T-helper 2 cell treated with Interferon-gamma antibody and Interleukin-4, amounts not matched to agents 5 μg/mL and 100 μg/mL, for 36 hours (primary cell): ENCODE data around the gene TLDC2.
A peak's percentile ranks its signal among the peaks of the same experiment; 100 is the strongest.
"Not testable (repeated sequence)": the region's sequence is repeated elsewhere in the genome, so short reads cannot be mapped to it uniquely, and the experiment has no call there.

ENCODE experiments used
- DNase-seq: peaks from one replicate; pipeline ENCODE4 v3.0.0; 2021; ENCODE audit warnings: low spot score
- H3K27ac Mint-ChIP-seq: one replicate; pipeline ENCODE4 v1.8.0; 2021; ENCODE audit warnings: mild to moderate bottlenecking, mixed read lengths
- H3K27me3 Mint-ChIP-seq: one replicate; pipeline ENCODE4 v1.8.0; 2021; ENCODE audit warnings: low read depth, mixed read lengths
- H3K36me3 Mint-ChIP-seq: one replicate; pipeline ENCODE4 v1.8.0; 2021; ENCODE audit warnings: low read depth, mixed read lengths
- H3K4me1 Mint-ChIP-seq: one replicate; pipeline ENCODE4 v1.8.0; 2021; ENCODE audit warnings: low read depth, mixed read lengths
- H3K4me3 Mint-ChIP-seq: one replicate; pipeline ENCODE4 v1.8.0; 2022; ENCODE audit warnings: mild to moderate bottlenecking, moderate library complexity, mixed read lengths
- H3K9me3 Mint-ChIP-seq: one replicate; pipeline ENCODE4 v1.8.0; 2021; ENCODE audit warnings: mixed read lengths

The TLDC2 gene

GRCh38 chr20:36871640-36872570 is 4.0 kb upstream of the TLDC2 start:
- Mint-ChIP-seq H3K27ac (no peak overlapping the region), H3K4me3 (no peak overlapping the region), H3K36me3 (no peaks in the 10 kb centered on the region), H3K9me3 (no peaks in the 10 kb centered on the region), H3K4me1 (no peaks in the 10 kb centered on the region), H3K27me3 (peaks cover 4% of the 10 kb centered on the region)
- no peak for DNase-seq

- DNase-seq, result no peak
- Mint-ChIP-seq H3K9me3 (no peaks in the 10 kb centered on the region), H3K27me3 (no peaks in the 10 kb centered on the region), H3K36me3 (no peaks in the 10 kb centered on the region), H3K4me3 (no peak overlapping the region), H3K4me1 (no peaks in the 10 kb centered on the region), H3K27ac (no peak overlapping the region)
Measured at GRCh38 chr20:36872852-36873251, 3.1 kb upstream of the TLDC2 start.

- no peaks in the 10 kb centered on the region for H3K36me3 Mint-ChIP-seq
- no peaks in the 10 kb centered on the region for H3K9me3 Mint-ChIP-seq
- H3K4me1 Mint-ChIP-seq, result no peaks in the 10 kb centered on the region
- H3K4me3 Mint-ChIP-seq, result no peak overlapping the region
- no peak for DNase-seq
- no peak overlapping the region for H3K27ac Mint-ChIP-seq
- H3K27me3 Mint-ChIP-seq, result no peaks in the 10 kb centered on the region
Measured at GRCh38 chr20:36873498-36874189, 2.3 kb upstream of the TLDC2 start.

- not testable (repeated sequence) for H3K27me3 Mint-ChIP-seq, H3K9me3 Mint-ChIP-seq, H3K27ac Mint-ChIP-seq, H3K4me1 Mint-ChIP-seq, H3K4me3 Mint-ChIP-seq, H3K36me3 Mint-ChIP-seq, DNase-seq
Measured at GRCh38 chr20:36875093-36875492, 845 bp upstream of the TLDC2 start.

- no peak overlapping the region for H3K27ac Mint-ChIP-seq
- H3K4me3 Mint-ChIP-seq, result no peak overlapping the region
- DNase-seq, result no peak
- no peaks in the 10 kb centered on the region for H3K9me3 Mint-ChIP-seq
- no peaks in the 10 kb centered on the region for H3K27me3 Mint-ChIP-seq
- no peaks in the 10 kb centered on the region for H3K36me3 Mint-ChIP-seq
- no peaks in the 10 kb centered on the region for H3K4me1 Mint-ChIP-seq
Measured at GRCh38 chr20:36876473-36876833, 515 bp downstream of the TLDC2 start.

- Mint-ChIP-seq H3K36me3 (no peaks in the 10 kb centered on the region), H3K27me3 (no peaks in the 10 kb centered on the region), H3K9me3 (no peaks in the 10 kb centered on the region), H3K4me1 (no peaks in the 10 kb centered on the region), H3K27ac (no peak overlapping the region), H3K4me3 (no peak overlapping the region)
- no peak for DNase-seq
Measured at GRCh38 chr20:36878941-36879340, 3.0 kb downstream of the TLDC2 start.

GRCh38 chr20:36880741-36881250 is 4.9 kb downstream of the TLDC2 start:
- Mint-ChIP-seq H3K27ac (no peak overlapping the region), H3K9me3 (no peaks in the 10 kb centered on the region), H3K4me3 (no peak overlapping the region), H3K27me3 (no peaks in the 10 kb centered on the region), H3K36me3 (no peaks in the 10 kb centered on the region), H3K4me1 (no peaks in the 10 kb centered on the region)
- no peak for DNase-seq

- H3K27ac Mint-ChIP-seq, result no peak overlapping the region
- no peaks in the 10 kb centered on the region for H3K9me3 Mint-ChIP-seq
- no peaks in the 10 kb centered on the region for H3K27me3 Mint-ChIP-seq
- peaks cover 1% of the 10 kb centered on the region for H3K36me3 Mint-ChIP-seq
- no peak overlapping the region for H3K4me3 Mint-ChIP-seq
- no peak for DNase-seq
- H3K4me1 Mint-ChIP-seq, result no peaks in the 10 kb centered on the region
Measured at GRCh38 chr20:36881331-36881730, 5.4 kb downstream of the TLDC2 start.

GRCh38 chr20:36881888-36882287 is 6.0 kb downstream of the TLDC2 start:
- H3K27me3 Mint-ChIP-seq, result no peaks in the 10 kb centered on the region
- H3K9me3 Mint-ChIP-seq, result no peaks in the 10 kb centered on the region
- H3K27ac Mint-ChIP-seq, result no peak overlapping the region
- no peak overlapping the region for H3K4me3 Mint-ChIP-seq
- peaks cover 7% of the 10 kb centered on the region for H3K36me3 Mint-ChIP-seq
- DNase-seq, result no peak
- H3K4me1 Mint-ChIP-seq, result peaks cover 3% of the 10 kb centered on the region

- H3K9me3 Mint-ChIP-seq, result no peaks in the 10 kb centered on the region
- peaks cover 8% of the 10 kb centered on the region for H3K36me3 Mint-ChIP-seq
- no peaks in the 10 kb centered on the region for H3K27me3 Mint-ChIP-seq
- no peak for DNase-seq
- peaks cover 6% of the 10 kb centered on the region for H3K4me1 Mint-ChIP-seq
- no peak overlapping the region for H3K27ac Mint-ChIP-seq
- no peak overlapping the region for H3K4me3 Mint-ChIP-seq
Measured at GRCh38 chr20:36883977-36884535, 8.1 kb downstream of the TLDC2 start.

GRCh38 chr20:36885356-36885755 is 9.4 kb downstream of the TLDC2 start:
- Mint-ChIP-seq H3K36me3 (peaks cover 17% of the 10 kb centered on the region), H3K4me3 (no peak overlapping the region), H3K27ac (no peak overlapping the region), H3K4me1 (peaks cover 6% of the 10 kb centered on the region), H3K9me3 (no peaks in the 10 kb centered on the region), H3K27me3 (no peaks in the 10 kb centered on the region)
- DNase-seq, result no peak

GRCh38 chr20:36886859-36887751 is 11.2 kb downstream of the TLDC2 start:
- H3K27ac Mint-ChIP-seq, result peak overlapping the region; percentile 43
- DNase-seq, result peak; percentile 70
- peaks cover 25% of the 10 kb centered on the region for H3K36me3 Mint-ChIP-seq
- no peaks in the 10 kb centered on the region for H3K9me3 Mint-ChIP-seq
- H3K4me1 Mint-ChIP-seq, result peaks cover 6% of the 10 kb centered on the region
- H3K27me3 Mint-ChIP-seq, result no peaks in the 10 kb centered on the region
- no peak overlapping the region for H3K4me3 Mint-ChIP-seq

- DNase-seq, result no peak
- Mint-ChIP-seq H3K27me3 (no peaks in the 10 kb centered on the region), H3K9me3 (no peaks in the 10 kb centered on the region), H3K36me3 (peaks cover 30% of the 10 kb centered on the region), H3K4me3 (no peak overlapping the region), H3K4me1 (peaks cover 6% of the 10 kb centered on the region), H3K27ac (no peak overlapping the region)
Measured at GRCh38 chr20:36887752-36888090, 11.8 kb downstream of the TLDC2 start.
